ENCODE results near the gene RNF141.

The RNF141 gene

GRCh38 chr11:10514202-10514601, 26.8 kb downstream of the RNF141 start:
- TF ChIP-seq CTCF (conservative IDR thresholded peaks at IDR 0.05; ENCODE audit: control insufficient read depth, insufficient read depth, low read depth, low read length) = peak; percentile 27
- peak; percentile 35 for DNase-seq (ENCODE audit: low read depth)
- no peak overlapping the region for H3K4me3 ChIP-seq (ENCODE audit: control insufficient read depth, low read depth, low read length)

GRCh38 chr11:10511181-10511621, 29.8 kb downstream of the RNF141 start:
- H3K4me3 ChIP-seq (ENCODE audit: control insufficient read depth, low read depth, low read length) = no peak overlapping the region
- no peak for DNase-seq (ENCODE audit: low read depth)
- TF ChIP-seq CTCF (conservative IDR thresholded peaks at IDR 0.05; ENCODE audit: control insufficient read depth, insufficient read depth, low read depth, low read length) = no peak

- no peak overlapping the region for H3K4me3 ChIP-seq (ENCODE audit: control insufficient read depth, low read depth, low read length)
- no peak for DNase-seq (ENCODE audit: low read depth)
- TF ChIP-seq CTCF (conservative IDR thresholded peaks at IDR 0.05; ENCODE audit: control insufficient read depth, insufficient read depth, low read depth, low read length) = no peak
Observed at GRCh38 chr11:10506008-10506370, 35.0 kb downstream of the RNF141 start.

- no peak for TF ChIP-seq CTCF (conservative IDR thresholded peaks at IDR 0.05; ENCODE audit: control insufficient read depth, insufficient read depth, low read depth, low read length)
- no peak for DNase-seq (ENCODE audit: low read depth)
- H3K4me3 ChIP-seq (ENCODE audit: control insufficient read depth, low read depth, low read length) = no peak overlapping the region
Observed at GRCh38 chr11:10505278-10506007, 35.5 kb downstream of the RNF141 start.

- TF ChIP-seq CTCF (conservative IDR thresholded peaks at IDR 0.05; ENCODE audit: control insufficient read depth, insufficient read depth, low read depth, low read length) = no peak
- no peak for DNase-seq (ENCODE audit: low read depth)
- no peak overlapping the region for H3K4me3 ChIP-seq (ENCODE audit: control insufficient read depth, low read depth, low read length)
Observed at GRCh38 chr11:10504490-10504889, 36.5 kb downstream of the RNF141 start.

- TF ChIP-seq CTCF (conservative IDR thresholded peaks at IDR 0.05; ENCODE audit: control insufficient read depth, insufficient read depth, low read depth, low read length) = no peak
- no peak overlapping the region for H3K4me3 ChIP-seq (ENCODE audit: control insufficient read depth, low read depth, low read length)
- DNase-seq (ENCODE audit: low read depth) = no peak
Observed at GRCh38 chr11:10503777-10504480, 37.1 kb downstream of the RNF141 start.
